K562 (cell line): ENCODE data around the gene SLC11A1. TPM values are rescaled to one million over a fixed set of nuclear protein-coding genes. Genes with fewer than 3 reads are reported as not detected.

ENCODE experiments used
- BHLHE40 ChIP-seq: IDR thresholded peaks from 2 replicates; pipeline ENCODE4 v1.6.1; 2011; ENCODE audit warnings: low read length, improper control_type of control experiment
- CBFA2T3 ChIP-seq: fragments of 450-650 bp; IDR thresholded peaks from 2 replicates; pipeline ENCODE4 v1.6.1; 2017
- E2F6 ChIP-seq, 2 experiments: IDR thresholded peaks; 2 replicates each; pipeline ENCODE4 v1.6.1; 2011; ENCODE audit warnings: borderline replicate concordance in 1 of 2, control low read depth in 1 of 2, low read depth in 1 of 2, low read length in 1 of 2, mild to moderate bottlenecking in 1 of 2, mixed read lengths in 1 of 2, moderate library complexity in 1 of 2; ENCODE audit not compliant: insufficient read depth in 1 of 2, insufficient read length in 1 of 2, poor library complexity in 1 of 2, severe bottlenecking in 1 of 2; ENCODE audit errors: extremely low read depth in 1 of 2
- HMGXB4 ChIP-seq: sonication (generic); formaldehyde crosslinking; IDR thresholded peaks from 2 replicates; pipeline ENCODE4 v1.8.1; 2023; ENCODE audit warnings: mild to moderate bottlenecking, missing genetic modification reagents
- KDM1A ChIP-seq, 2 experiments: fragments of 450-650 bp; IDR thresholded peaks; 2 replicates each; pipeline ENCODE4 v1.6.1; 2016; ENCODE audit warnings: mild to moderate bottlenecking in 2 of 2
- NFIC ChIP-seq: fragments of 450-650 bp; IDR thresholded peaks from 2 replicates; pipeline ENCODE4 v1.6.1; 2017; ENCODE audit warnings: mild to moderate bottlenecking, inconsistent platforms
- POLR2AphosphoS5 ChIP-seq: IDR thresholded peaks from 2 replicates; pipeline ENCODE4 v1.6.1; 2011; ENCODE audit warnings: mild to moderate bottlenecking, low read depth, low read length, moderate library complexity; ENCODE audit not compliant: control insufficient read depth, insufficient read depth
- PRDM10 ChIP-seq: fragments of 450-650 bp; IDR thresholded peaks from 2 replicates; pipeline ENCODE4 v1.6.1; 2018; ENCODE audit not compliant: partially characterized antibody
- REST ChIP-seq, 2 experiments: fragments of 450-650 bp; formaldehyde crosslinking in 1 of 2; IDR thresholded peaks; 2 replicates each; pipeline versions ENCODE4 v1.4.0 to v1.6.1; 2014 to 2020; ENCODE audit warnings: mild to moderate bottlenecking in 2 of 2, borderline replicate concordance in 1 of 2, low read depth in 1 of 2
- SMC3 ChIP-seq: conservative IDR thresholded peaks from 2 replicates; pipeline ENCODE4 v1.6.1; 2011; ENCODE audit warnings: low read depth, low read length, improper control_type of control experiment; ENCODE audit not compliant: insufficient read depth
- ZBTB17 ChIP-seq: fragments of 450-650 bp; formaldehyde crosslinking; IDR thresholded peaks from 2 replicates; pipeline ENCODE4 v1.4.0; 2020; ENCODE audit warnings: mild to moderate bottlenecking
- polyA plus RNA-seq, 8 experiments: library from polyadenylated mRNA; depleted of rRNA in 4 of 8; stranded (reverse) in 5 of 8; unstranded in 3 of 8; fragments of >200 nt; fragmentation: Nextera tagmentation in 2 of 8; fragmentation: Illumina TruSeq in 1 of 8; extraction: Ambion mirVana in 2 of 8; extraction: Trizol in 1 of 8; gene quantifications; 2 replicates each; pipeline versions ENCODE4 v1.2.1 to v1.2.3, GENCODE V29; 2011 to 2014; ENCODE audit warnings: inconsistent platforms in 1 of 8, missing spikeins in 1 of 8
- total RNA-seq, 7 experiments: library from RNA; depleted of rRNA in 6 of 7; stranded (reverse); fragments of >200 nt in 6 of 7; fragmentation: Illumina TruSeq in 2 of 7; extraction: Trizol in 2 of 7; gene quantifications; 2 replicates each; pipeline versions ENCODE4 v1.2.1 to v1.2.3, GENCODE V29; 2011 to 2021; ENCODE audit warnings: low replicate concordance in 1 of 7

Gene SLC11A1
- total and polyA plus RNA-seq, 9 of the 15 experiments (the other 6 are each of a cell fraction or from before 2014, with no cell fraction given) = 0.35 to 1.6 (median 0.65) TPM

GRCh38 chr2:218422403-218423086 lies 40.5 kb downstream of the SLC11A1 start (continued):
- TF ChIP-seq HMGXB4 (CRISPR knock-in tag) (no peak), REST (IDR thresholded peaks at IDR 0.05; ENCODE audit: borderline replicate concordance) (peak; percentile 15; the same call in 1 of the 2 replicates), REST (CRISPR knock-in tag; IDR thresholded peaks at IDR 0.05; ENCODE audit: low read depth) (no peak), KDM1A (IDR thresholded peaks at IDR 0.05) (peak; percentile 71 to 75), PRDM10 (peak; percentile 64), NFIC (peak; percentile 57; the same call in 1 of the 2 replicates), SMC3 (no peak), ZBTB17 (CRISPR knock-in tag) (no peak), CBFA2T3 (peak; percentile 93), BHLHE40 (0 out of 2 replicates have a peak, but pooled peaks have one; percentile 27), POLR2AphosphoS5 (peak; percentile 79; the same call in 1 of the 2 replicates), E2F6 (IDR thresholded peaks at IDR 0.05; ENCODE audit: borderline replicate concordance in 1 of 2, extremely low read depth in 1 of 2, insufficient read depth in 1 of 2, insufficient read length in 1 of 2, low read depth in 1 of 2, low read length in 1 of 2, poor library complexity in 1 of 2, severe bottlenecking in 1 of 2) (no peak)
